ENCODE results near the gene CLIC1. TPM values are rescaled to one million over a fixed set of nuclear protein-coding genes. Genes with fewer than 3 reads are reported as not detected.
"Not testable (repeated sequence)": the region's sequence is repeated elsewhere in the genome, so short reads cannot be mapped to it uniquely, and the experiment has no call there.

CLIC1 gene
- total RNA-seq, 2 donors from 2014 or later = 68.9 to 92.9 TPM

DNA sequence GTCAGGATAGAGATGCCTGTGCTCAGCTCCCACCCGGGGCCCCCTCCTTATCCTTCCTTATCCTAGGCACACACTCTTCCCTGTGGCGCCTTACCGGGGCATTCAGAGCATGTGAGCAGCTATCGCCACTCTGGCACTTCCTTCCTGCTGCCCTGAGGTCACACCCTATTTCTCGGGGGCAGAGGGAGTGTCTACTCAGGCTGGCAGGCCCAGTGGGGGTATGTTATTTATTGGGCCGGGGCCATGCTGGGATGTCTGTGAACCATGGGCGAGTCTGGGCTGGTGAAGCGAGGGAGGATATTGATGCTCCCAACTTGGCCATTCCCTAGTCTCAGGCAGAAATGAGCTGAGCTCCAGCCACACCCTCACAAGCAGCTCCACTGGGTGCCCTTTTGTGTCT, 25.1 kb downstream of the CLIC1 start:
- Histone ChIP-seq H3K36me3 (replicated peaks in 1 of 2; ENCODE audit: insufficient read depth in 1 of 2, low read depth in 2 of 2) (no peaks in the 10 kb centered on the region), H3K4me1 (no peaks in the 10 kb centered on the region), H3K27me3 (no peaks in the 10 kb centered on the region), H3K4me3 (no peak overlapping the region), H3K9me3 (no peaks in the 10 kb centered on the region), H3K27ac (no peak overlapping the region)
- TF ChIP-seq POLR2A (IDR thresholded peaks at IDR 0.05) = no peak
- TF ChIP-seq, protein P1, sequence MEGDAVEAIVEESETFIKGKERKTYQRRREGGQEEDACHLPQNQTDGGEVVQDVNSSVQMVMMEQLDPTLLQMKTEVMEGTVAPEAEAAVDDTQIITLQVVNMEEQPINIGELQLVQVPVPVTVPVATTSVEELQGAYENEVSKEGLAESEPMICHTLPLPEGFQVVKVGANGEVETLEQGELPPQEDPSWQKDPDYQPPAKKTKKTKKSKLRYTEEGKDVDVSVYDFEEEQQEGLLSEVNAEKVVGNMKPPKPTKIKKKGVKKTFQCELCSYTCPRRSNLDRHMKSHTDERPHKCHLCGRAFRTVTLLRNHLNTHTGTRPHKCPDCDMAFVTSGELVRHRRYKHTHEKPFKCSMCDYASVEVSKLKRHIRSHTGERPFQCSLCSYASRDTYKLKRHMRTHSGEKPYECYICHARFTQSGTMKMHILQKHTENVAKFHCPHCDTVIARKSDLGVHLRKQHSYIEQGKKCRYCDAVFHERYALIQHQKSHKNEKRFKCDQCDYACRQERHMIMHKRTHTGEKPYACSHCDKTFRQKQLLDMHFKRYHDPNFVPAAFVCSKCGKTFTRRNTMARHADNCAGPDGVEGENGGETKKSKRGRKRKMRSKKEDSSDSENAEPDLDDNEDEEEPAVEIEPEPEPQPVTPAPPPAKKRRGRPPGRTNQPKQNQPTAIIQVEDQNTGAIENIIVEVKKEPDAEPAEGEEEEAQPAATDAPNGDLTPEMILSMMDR (IDR thresholded peaks at IDR 0.05) = no peak
- intact Hi-C loops (cut with DNase I) = no loop called here
- no peak for ATAC-seq
- 45 to 48% methylated on average over 6 to 8 of the region's 8 CpGs for WGBS, 2 donors
- no peak for DNase-seq

DNA sequence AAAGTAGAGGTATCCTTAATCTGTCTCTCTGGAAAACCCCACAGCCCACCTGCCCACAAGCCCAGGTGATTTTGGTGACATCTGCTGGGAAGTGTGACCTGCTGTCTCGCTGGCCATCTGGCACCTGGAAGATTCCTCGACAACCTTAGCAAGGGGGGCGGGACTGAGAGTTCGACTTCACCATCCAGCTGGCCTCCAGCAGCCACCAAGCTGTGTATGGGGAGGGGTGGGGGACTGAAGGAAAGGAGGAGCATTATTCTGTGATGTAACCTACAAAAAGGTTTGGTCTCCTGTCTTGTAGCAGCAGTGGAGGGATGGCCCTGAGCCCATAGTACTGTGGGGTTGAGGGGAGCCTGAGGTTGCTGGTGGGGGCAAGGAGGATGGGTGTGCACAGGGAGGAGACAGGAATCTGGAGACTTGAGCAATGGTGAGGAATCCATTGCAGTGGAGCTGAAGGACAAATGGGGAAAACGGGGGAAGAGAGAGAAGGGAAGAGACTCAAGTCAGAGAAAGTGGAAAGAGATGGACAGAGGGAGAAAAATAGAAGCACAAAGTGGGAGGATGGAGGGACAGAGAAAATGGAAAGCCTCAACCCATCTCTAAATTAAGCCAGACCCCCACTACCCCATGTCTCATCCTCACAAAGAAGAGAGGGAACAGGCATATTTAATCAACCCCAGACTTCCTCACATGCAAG, 25.7 kb downstream of the CLIC1 start:
- H3K27ac ChIP-seq = no peak overlapping the region
- WGBS, 2 donors = 42 to 49% methylated on average over 5 of the region's 5 CpGs
- intact Hi-C loops (cut with DNase I) = no loop called here

DNA sequence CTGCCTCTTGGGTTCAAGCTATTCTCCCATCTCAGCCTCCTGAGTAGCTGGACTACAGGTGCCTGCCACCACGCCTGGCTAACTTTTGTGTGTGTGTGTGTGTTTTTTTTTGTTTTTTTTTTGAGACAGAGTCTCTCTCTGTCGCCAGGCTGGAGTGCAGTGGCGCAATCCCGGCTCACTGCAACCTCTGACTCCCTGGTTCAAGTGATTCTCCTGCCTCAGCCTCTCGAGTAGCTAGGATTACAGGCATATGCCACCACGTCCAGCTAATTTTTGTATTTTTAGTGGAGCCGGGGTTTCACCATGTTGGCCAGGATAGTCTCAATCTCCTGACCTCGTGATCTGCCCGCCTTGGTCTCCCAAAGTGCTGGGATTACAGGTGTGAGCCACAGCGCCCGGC, 27.2 kb downstream of the CLIC1 start:
- H3K4me3 ChIP-seq; DNase-seq; H3K36me3 ChIP-seq (replicated peaks in 1 of 2; ENCODE audit: insufficient read depth in 1 of 2, low read depth in 2 of 2); H3K9me3 ChIP-seq; intact Hi-C loops (cut with DNase I); ATAC-seq; H3K27me3 ChIP-seq; H3K4me1 ChIP-seq; H3K27ac ChIP-seq: not testable (repeated sequence)
- 72 to 74% methylated on average over 11 of the region's 11 CpGs for WGBS, 2 donors

More for the DNA sequence above, 25.7 kb downstream of the CLIC1 start:
- ATAC-seq (no peak), DNase-seq (no peak)
- no peaks in the 10 kb centered on the region for H3K36me3 ChIP-seq (replicated peaks in 1 of 2; ENCODE audit: insufficient read depth in 1 of 2, low read depth in 2 of 2)
- no peak for TF ChIP-seq POLR2A (IDR thresholded peaks at IDR 0.05)
- TF ChIP-seq, protein P1 (IDR thresholded peaks at IDR 0.05) = no peak
- H3K4me1 ChIP-seq = no peaks in the 10 kb centered on the region
- H3K9me3 ChIP-seq = no peaks in the 10 kb centered on the region
- no peaks in the 10 kb centered on the region for H3K27me3 ChIP-seq
- no peak overlapping the region for H3K4me3 ChIP-seq

DNA sequence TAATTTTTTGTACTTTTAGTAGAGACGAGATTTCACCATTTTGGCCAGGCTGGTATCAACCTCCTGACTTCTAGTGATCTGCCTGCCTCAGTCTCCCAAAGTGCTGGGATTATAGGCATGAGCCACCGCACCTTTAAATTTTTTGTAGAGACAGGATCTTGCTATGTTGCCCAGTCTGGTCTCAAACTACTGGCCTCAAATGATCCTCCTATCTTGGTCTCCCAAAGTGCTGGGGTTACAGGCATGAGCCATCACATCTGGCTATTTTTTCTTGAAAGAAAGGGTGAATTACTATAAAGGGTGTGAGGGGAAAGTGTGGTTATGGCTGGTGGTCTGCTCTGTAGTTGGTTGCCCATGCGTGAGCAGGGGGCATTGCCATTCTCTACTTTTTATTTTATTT, 28.1 kb downstream of the CLIC1 start:
- Histone ChIP-seq H3K36me3 (replicated peaks in 1 of 2; ENCODE audit: insufficient read depth in 1 of 2, low read depth in 2 of 2) (no peaks in the 10 kb centered on the region), H3K27ac (no peak overlapping the region), H3K4me1 (peaks cover 6% of the 10 kb centered on the region), H3K9me3 (no peaks in the 10 kb centered on the region), H3K4me3 (no peak overlapping the region), H3K27me3 (no peaks in the 10 kb centered on the region)
- DNase-seq (no peak), ATAC-seq (no peak)
- WGBS, 2 donors = 78 to 91% methylated on average over 3 of the region's 3 CpGs
- TF ChIP-seq, protein P1 (IDR thresholded peaks at IDR 0.05) = no peak
- intact Hi-C loops (cut with DNase I) = no loop called here

DNA sequence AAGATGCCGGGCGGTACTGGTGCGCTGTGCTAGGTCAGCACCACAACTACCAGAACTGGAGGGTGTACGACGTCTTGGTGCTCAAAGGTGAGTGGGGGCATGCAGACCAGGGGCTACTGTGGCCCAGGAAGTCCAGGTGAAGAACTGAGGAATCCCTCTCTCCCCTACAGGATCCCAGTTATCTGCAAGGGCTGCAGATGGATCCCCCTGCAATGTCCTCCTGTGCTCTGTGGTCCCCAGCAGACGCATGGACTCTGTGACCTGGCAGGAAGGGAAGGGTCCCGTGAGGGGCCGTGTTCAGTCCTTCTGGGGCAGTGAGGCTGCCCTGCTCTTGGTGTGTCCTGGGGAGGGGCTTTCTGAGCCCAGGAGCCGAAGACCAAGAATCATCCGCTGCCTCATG, 28.6 kb downstream of the CLIC1 start:
- intact Hi-C loops (cut with DNase I) = no loop called here
- no peak overlapping the region for H3K27ac ChIP-seq
- no peaks in the 10 kb centered on the region for H3K9me3 ChIP-seq
- no peaks in the 10 kb centered on the region for H3K36me3 ChIP-seq (replicated peaks in 1 of 2; ENCODE audit: insufficient read depth in 1 of 2, low read depth in 2 of 2)
- TF ChIP-seq, protein P1 (IDR thresholded peaks at IDR 0.05) = no peak
- no peak for TF ChIP-seq POLR2A (IDR thresholded peaks at IDR 0.05)
- no peak for DNase-seq
- H3K4me1 ChIP-seq = peaks cover 6% of the 10 kb centered on the region
- 73 to 88% methylated on average over 4 to 10 of the region's 10 CpGs for WGBS, 2 donors
- no peak overlapping the region for H3K4me3 ChIP-seq
- H3K27me3 ChIP-seq = no peaks in the 10 kb centered on the region
- no peak for ATAC-seq
